ENCODE data around the gene CALM3.
A peak's percentile ranks its signal among the peaks of the same experiment; 100 is the strongest.
"Not testable (repeated sequence)": the region's sequence is repeated elsewhere in the genome, so short reads cannot be mapped to it uniquely, and the experiment has no call there.

The CALM3 gene

GRCh38 chr19:46625731-46626130 lies 24.6 kb downstream of the CALM3 start:
- no peaks in the 10 kb centered on the region for H3K9me3 ChIP-seq (ENCODE audit: control extremely low read depth in 1 of 5, control insufficient read depth in 4 of 5, insufficient read depth in 2 of 5, low read depth in 1 of 5, low read length in 4 of 5)
- peaks cover 0 to 76% (median 62%) of the 10 kb centered on the region in 4 experiments for H3K4me1 ChIP-seq (ENCODE audit: control extremely low read depth in 1 of 4, control insufficient read depth in 4 of 4, insufficient read depth in 4 of 4, low read length in 3 of 4)
- H3K4me3 ChIP-seq (ENCODE audit: control insufficient read depth in 1 of 7, extremely low read depth in 1 of 7, insufficient read depth in 4 of 7, low read depth in 2 of 7, low read length in 6 of 7): no peak overlapping the region
- DNase-seq: no peak
- no peaks in the 10 kb centered on the region for H3K27me3 ChIP-seq (replicated peaks in 2 of 5; ENCODE audit: control insufficient read depth in 4 of 5, insufficient read depth in 5 of 5, low read length in 4 of 5)
- POLR2A ChIA-PET: no interaction called here
- WGBS (ENCODE audit: insufficient coverage): 86% methylated on average over 11 of the region's 12 CpGs
- no peak overlapping the region for H3K27ac ChIP-seq (ENCODE audit: insufficient read depth in 1 of 2, low read depth in 1 of 2, low read length in 2 of 2, poor library complexity in 1 of 2, severe bottlenecking in 2 of 2)
- CTCF ChIA-PET: interaction anchor here (11.3 kb wide), 1 partner anchor 9 kb away, joined by 172 read pairs; no protein-coding TSS in a partner anchor
- H3K36me3 ChIP-seq (ENCODE audit: control insufficient read depth in 4 of 4, insufficient read depth in 4 of 4, low read length in 3 of 4): no peaks in the 10 kb centered on the region

- Histone ChIP-seq H3K4me1 (ENCODE audit: control extremely low read depth in 1 of 4, control insufficient read depth in 4 of 4, insufficient read depth in 4 of 4, low read length in 3 of 4) (peaks cover 0 to 78% (median 63%) of the 10 kb centered on the region in 4 experiments), H3K9me3 (ENCODE audit: control extremely low read depth in 1 of 5, control insufficient read depth in 4 of 5, insufficient read depth in 2 of 5, low read depth in 1 of 5, low read length in 4 of 5) (no peaks in the 10 kb centered on the region), H3K36me3 (ENCODE audit: control insufficient read depth in 4 of 4, insufficient read depth in 4 of 4, low read length in 3 of 4) (no peaks in the 10 kb centered on the region), H3K4me3 (ENCODE audit: control insufficient read depth in 1 of 7, extremely low read depth in 1 of 7, insufficient read depth in 4 of 7, low read depth in 2 of 7, low read length in 6 of 7) (no peak overlapping the region), H3K27ac (ENCODE audit: insufficient read depth in 1 of 2, low read depth in 1 of 2, low read length in 2 of 2, poor library complexity in 1 of 2, severe bottlenecking in 2 of 2) (no peak overlapping the region), H3K27me3 (replicated peaks in 2 of 5; ENCODE audit: control insufficient read depth in 4 of 5, insufficient read depth in 5 of 5, low read length in 4 of 5) (peaks cover 0 to 3% (median 0%) of the 10 kb centered on the region in 5 experiments)
- ChIA-PET CTCF (interaction anchor here (11.3 kb wide), 1 partner anchor 10 kb away, joined by 172 read pairs; no protein-coding TSS in a partner anchor), POLR2A (no interaction called here)
- no peak for DNase-seq
- 12% methylated on average over 11 of the region's 14 CpGs for WGBS (ENCODE audit: insufficient coverage)
Observed at GRCh38 chr19:46626446-46626845, 25.3 kb downstream of the CALM3 start.

GRCh38 chr19:46628970-46629369 lies 27.8 kb downstream of the CALM3 start:
- not testable (repeated sequence) for H3K36me3 ChIP-seq (ENCODE audit: control insufficient read depth in 4 of 4, insufficient read depth in 4 of 4, low read length in 3 of 4); H3K4me3 ChIP-seq (ENCODE audit: control insufficient read depth in 1 of 7, extremely low read depth in 1 of 7, insufficient read depth in 4 of 7, low read depth in 2 of 7, low read length in 6 of 7); H3K27me3 ChIP-seq (replicated peaks in 2 of 5; ENCODE audit: control insufficient read depth in 4 of 5, insufficient read depth in 5 of 5, low read length in 4 of 5); H3K27ac ChIP-seq (ENCODE audit: insufficient read depth in 1 of 2, low read depth in 1 of 2, low read length in 2 of 2, poor library complexity in 1 of 2, severe bottlenecking in 2 of 2); H3K9me3 ChIP-seq (ENCODE audit: control extremely low read depth in 1 of 5, control insufficient read depth in 4 of 5, insufficient read depth in 2 of 5, low read depth in 1 of 5, low read length in 4 of 5)
- ChIA-PET POLR2A (interaction anchor here (0.6 to 1.3 kb wide), 2 partner anchors 9 to 989 kb away, joined by 3 read pairs; no protein-coding TSS in a partner anchor), CTCF (interaction anchor here (2.9 to 11.3 kb wide), 2 partner anchors 12 to 32 kb away, joined by 11 to 172 read pairs; partner anchors contain the start of gene DACT3)
- 88% methylated on average over 3 of the region's 7 CpGs for WGBS (ENCODE audit: insufficient coverage)
- H3K4me1 ChIP-seq (ENCODE audit: control extremely low read depth in 1 of 4, control insufficient read depth in 4 of 4, insufficient read depth in 4 of 4, low read length in 3 of 4): peaks cover 0 to 66% (median 61%) of the 10 kb centered on the region in 4 experiments
- peak in 2 of 3 donors; percentile 54 to 74 for DNase-seq

DNA sequence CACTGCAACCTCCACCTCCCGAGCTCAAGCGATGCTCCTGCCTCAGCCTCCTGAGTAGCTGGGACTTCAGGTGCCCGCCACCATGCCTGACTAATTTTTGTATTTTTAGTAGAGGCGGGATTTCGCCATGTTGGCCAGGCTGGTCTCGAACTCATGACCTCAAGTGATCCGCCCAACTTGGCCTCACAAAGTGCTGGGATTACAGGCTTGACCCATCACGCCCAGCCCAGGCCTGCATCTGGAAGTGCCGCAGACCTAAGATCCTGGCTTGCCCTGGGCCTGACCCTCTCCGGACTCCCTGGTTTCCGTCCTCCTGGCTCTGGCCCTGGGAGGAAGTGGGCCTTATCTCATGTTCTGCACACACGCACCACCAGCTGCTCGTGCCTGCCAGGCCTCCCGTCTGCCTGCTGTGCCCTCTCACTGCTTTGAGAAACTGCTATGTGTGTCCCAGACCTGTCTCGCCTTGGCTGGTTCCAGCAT lies 28.5 kb downstream of the CALM3 start:
- Histone ChIP-seq H3K27ac (ENCODE audit: insufficient read depth in 1 of 2, low read depth in 1 of 2, low read length in 2 of 2, poor library complexity in 1 of 2, severe bottlenecking in 2 of 2) (no peak overlapping the region), H3K4me3 (ENCODE audit: control insufficient read depth in 1 of 7, extremely low read depth in 1 of 7, insufficient read depth in 4 of 7, low read depth in 2 of 7, low read length in 6 of 7) (no peak overlapping the region), H3K27me3 (replicated peaks in 2 of 5; ENCODE audit: control insufficient read depth in 4 of 5, insufficient read depth in 5 of 5, low read length in 4 of 5) (peaks cover 0 to 11% (median 9%) of the 10 kb centered on the region in 5 experiments), H3K4me1 (ENCODE audit: control extremely low read depth in 1 of 4, control insufficient read depth in 4 of 4, insufficient read depth in 4 of 4, low read length in 3 of 4) (peaks cover 0 to 63% (median 55%) of the 10 kb centered on the region in 4 experiments), H3K36me3 (ENCODE audit: control insufficient read depth in 4 of 4, insufficient read depth in 4 of 4, low read length in 3 of 4) (no peaks in the 10 kb centered on the region), H3K9me3 (ENCODE audit: control extremely low read depth in 1 of 5, control insufficient read depth in 4 of 5, insufficient read depth in 2 of 5, low read depth in 1 of 5, low read length in 4 of 5) (no peaks in the 10 kb centered on the region)
- DNase-seq: peak; percentile 62 to 96 (median 91)
- 53% methylated on average over 12 of the region's 15 CpGs for WGBS (ENCODE audit: insufficient coverage)
- POLR2A ChIA-PET: interaction anchor here (1.3 kb wide), 1 partner anchor 10 kb away, joined by 3 read pairs; no protein-coding TSS in a partner anchor
- CTCF ChIA-PET: interaction anchor here (0.7 to 11.3 kb wide), 3 partner anchors 13 to 32 kb away, joined by 4 to 172 read pairs (median 11); partner anchors contain the start of gene DACT3

- no peak for DNase-seq
- peaks cover 0 to 59% (median 46%) of the 10 kb centered on the region in 4 experiments for H3K4me1 ChIP-seq (ENCODE audit: control extremely low read depth in 1 of 4, control insufficient read depth in 4 of 4, insufficient read depth in 4 of 4, low read length in 3 of 4)
- ChIA-PET POLR2A (no interaction called here), CTCF (interaction anchor here (1.1 to 11.3 kb wide), 5 partner anchors 10 to 72 kb away, joined by 3 to 172 read pairs (median 4); partner anchors contain the start of gene DACT3)
- H3K9me3 ChIP-seq (ENCODE audit: control extremely low read depth in 1 of 5, control insufficient read depth in 4 of 5, insufficient read depth in 2 of 5, low read depth in 1 of 5, low read length in 4 of 5): no peaks in the 10 kb centered on the region
- H3K27me3 ChIP-seq (replicated peaks in 2 of 5; ENCODE audit: control insufficient read depth in 4 of 5, insufficient read depth in 5 of 5, low read length in 4 of 5): peaks cover 0 to 19% (median 9%) of the 10 kb centered on the region in 5 experiments
- WGBS (ENCODE audit: insufficient coverage): 75% methylated on average over 11 of the region's 14 CpGs
- H3K27ac ChIP-seq (ENCODE audit: insufficient read depth in 1 of 2, low read depth in 1 of 2, low read length in 2 of 2, poor library complexity in 1 of 2, severe bottlenecking in 2 of 2): no peak overlapping the region
- no peaks in the 10 kb centered on the region for H3K36me3 ChIP-seq (ENCODE audit: control insufficient read depth in 4 of 4, insufficient read depth in 4 of 4, low read length in 3 of 4)
- H3K4me3 ChIP-seq (ENCODE audit: control insufficient read depth in 1 of 7, extremely low read depth in 1 of 7, insufficient read depth in 4 of 7, low read depth in 2 of 7, low read length in 6 of 7): no peak overlapping the region
Observed at GRCh38 chr19:46630586-46631205, 29.6 kb downstream of the CALM3 start.

DNA sequence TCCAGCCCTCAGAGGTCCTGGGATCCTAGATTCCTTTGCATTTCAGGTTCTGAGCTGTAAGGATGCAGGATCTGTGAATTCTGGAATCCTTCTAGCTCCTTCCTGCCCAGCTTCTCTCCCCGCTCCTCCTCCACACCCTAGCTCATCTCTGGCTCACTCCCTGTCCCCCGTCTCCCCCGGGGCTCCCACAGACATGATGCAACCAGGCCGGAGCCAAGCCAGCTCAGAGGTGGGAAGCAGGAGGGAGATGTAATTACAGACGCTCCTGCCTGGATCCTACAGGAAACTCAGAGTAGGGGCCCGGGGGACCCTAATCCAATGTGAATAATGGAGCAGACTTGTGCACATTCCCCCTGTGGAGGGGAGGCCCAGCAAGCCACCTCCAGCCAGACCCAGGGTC lies 30.4 kb downstream of the CALM3 start:
- H3K4me3 ChIP-seq (ENCODE audit: control insufficient read depth in 1 of 7, extremely low read depth in 1 of 7, insufficient read depth in 4 of 7, low read depth in 2 of 7, low read length in 6 of 7): no peak overlapping the region
- no peak overlapping the region for H3K27ac ChIP-seq (ENCODE audit: insufficient read depth in 1 of 2, low read depth in 1 of 2, low read length in 2 of 2, poor library complexity in 1 of 2, severe bottlenecking in 2 of 2)
- peaks cover 0 to 57% (median 42%) of the 10 kb centered on the region in 4 experiments for H3K4me1 ChIP-seq (ENCODE audit: control extremely low read depth in 1 of 4, control insufficient read depth in 4 of 4, insufficient read depth in 4 of 4, low read length in 3 of 4)
- no peak for DNase-seq
- no peaks in the 10 kb centered on the region for H3K9me3 ChIP-seq (ENCODE audit: control extremely low read depth in 1 of 5, control insufficient read depth in 4 of 5, insufficient read depth in 2 of 5, low read depth in 1 of 5, low read length in 4 of 5)
- peaks cover 0 to 26% (median 9%) of the 10 kb centered on the region in 5 experiments for H3K27me3 ChIP-seq (replicated peaks in 2 of 5; ENCODE audit: control insufficient read depth in 4 of 5, insufficient read depth in 5 of 5, low read length in 4 of 5)
- H3K36me3 ChIP-seq (ENCODE audit: control insufficient read depth in 4 of 4, insufficient read depth in 4 of 4, low read length in 3 of 4): no peaks in the 10 kb centered on the region
- ChIA-PET CTCF (interaction anchor here (1.0 to 11.3 kb wide), 6 partner anchors 9 to 72 kb away, joined by 3 to 172 read pairs (median 4); partner anchors contain the start of gene DACT3), POLR2A (no interaction called here)
- WGBS (ENCODE audit: insufficient coverage): 100% methylated on average over 2 of the region's 6 CpGs

- Histone ChIP-seq H3K27ac (ENCODE audit: insufficient read depth in 1 of 2, low read depth in 1 of 2, low read length in 2 of 2, poor library complexity in 1 of 2, severe bottlenecking in 2 of 2) (no peak overlapping the region), H3K36me3 (ENCODE audit: control insufficient read depth in 4 of 4, insufficient read depth in 4 of 4, low read length in 3 of 4) (no peaks in the 10 kb centered on the region), H3K9me3 (ENCODE audit: control extremely low read depth in 1 of 5, control insufficient read depth in 4 of 5, insufficient read depth in 2 of 5, low read depth in 1 of 5, low read length in 4 of 5) (no peaks in the 10 kb centered on the region), H3K27me3 (replicated peaks in 2 of 5; ENCODE audit: control insufficient read depth in 4 of 5, insufficient read depth in 5 of 5, low read length in 4 of 5) (peaks cover 0 to 40% (median 9%) of the 10 kb centered on the region in 5 experiments), H3K4me3 (ENCODE audit: control insufficient read depth in 1 of 7, extremely low read depth in 1 of 7, insufficient read depth in 4 of 7, low read depth in 2 of 7, low read length in 6 of 7) (no peak overlapping the region), H3K4me1 (ENCODE audit: control extremely low read depth in 1 of 4, control insufficient read depth in 4 of 4, insufficient read depth in 4 of 4, low read length in 3 of 4) (peaks cover 0 to 51% (median 41%) of the 10 kb centered on the region in 4 experiments)
- CTCF ChIA-PET: interaction anchor here (4.2 to 11.3 kb wide), 2 partner anchors 16 to 29 kb away, joined by 25 to 172 read pairs; partner anchors contain the start of gene DACT3
- WGBS (ENCODE audit: insufficient coverage): 100% methylated on average over 2 of the region's 3 CpGs
- DNase-seq: no peak
- POLR2A ChIA-PET: no interaction called here
Observed at GRCh38 chr19:46633130-46633529, 32.0 kb downstream of the CALM3 start.

Data from common myeloid progenitor, CD34-positive (primary cell).